Gastrocnemius medialis (tissue), 4 donors: ENCODE data around the gene ZFYVE28. TPM values are rescaled to one million over a fixed set of nuclear protein-coding genes. Genes with fewer than 3 reads are reported as not detected.

Experiments used
- ATAC-seq, 2 donors: fragments of 150-250 bp; one replicate each; pipeline ENCODE4 v1.9.1; 2016
- DNase-seq, 2 donors: peaks; one replicate each; pipeline ENCODE4 v3.0.0-alpha.2; 2019
- H3K27ac ChIP-seq, 4 donors: fragments of 200-600 bp; sonication (generic); 1 replicate in 1 of 4; 2 replicates in 3 of 4; pipeline ENCODE4 v1.5.1; 2016 to 2018; ENCODE audit warnings: mild to moderate bottlenecking in 2 of 4, moderate library complexity in 1 of 4
- H3K27me3 ChIP-seq, 3 donors: fragments of 200-600 bp; sonication (generic) in 2 of 3; 1 replicate in 1 of 3; 2 replicates in 2 of 3; pipeline versions ENCODE4 v1.5.1 to v1.6.0; 2016 to 2019; ENCODE audit warnings: mild to moderate bottlenecking in 1 of 3, moderate library complexity in 1 of 3
- H3K36me3 ChIP-seq, 2 donors: fragments of 200-600 bp; sonication (generic) in 1 of 2; one replicate each; pipeline ENCODE4 v1.5.1; 2017 to 2018
- H3K4me1 ChIP-seq, 2 donors: fragments of 200-600 bp; sonication (generic) in 1 of 2; one replicate each; pipeline ENCODE4 v1.5.1; 2016 to 2017; ENCODE audit warnings: mild to moderate bottlenecking in 2 of 2
- H3K4me3 ChIP-seq, 4 donors: fragments of 200-600 bp; sonication (generic) in 3 of 4; 1 replicate in 1 of 4; 2 replicates in 3 of 4; pipeline ENCODE4 v1.5.1; 2016 to 2019; ENCODE audit warnings: mild to moderate bottlenecking in 2 of 4
- H3K9me3 ChIP-seq, 3 donors: fragments of 200-600 bp; sonication (generic) in 2 of 3; 1 replicate in 1 of 3; 2 replicates in 2 of 3; pipeline ENCODE4 v1.5.1; 2016 to 2019
- POLR2A ChIP-seq, 2 donors: fragments of 450-650 bp; IDR thresholded peaks; one replicate each; pipeline ENCODE4 v1.6.1; 2017; ENCODE audit warnings: antibody characterized with exemption in 2 of 2, mild to moderate bottlenecking in 2 of 2, moderate library complexity in 2 of 2
- in situ Hi-C, 4 donors: fragments of 200-750 bp; cut with MboI; loops; one replicate each; pipeline versions ENCODE4 v1.15.0 to v1.8.0; 2017; ENCODE audit warnings: low sequenced_read_pairs in 4 of 4
- intact Hi-C: fragments of 100-400 bp; cut with DNase I; formaldehyde crosslinking; loops from one replicate; pipeline ENCODE4 v1.15.1; 2023; ENCODE audit warnings: low total_unique reads
- total RNA-seq, 4 donors: library from RNA; depleted of rRNA; stranded (reverse); fragments of >200 nt; gene quantifications; one replicate each; pipeline versions ENCODE4 v1.1.0 to v1.2.3, GENCODE V29; 2016
- TF ChIP-seq, protein P1 (sequence below), 5 experiments: fragments of 450-650 bp in 3 of 5; fragments of 200-600 bp in 2 of 5; sonication (generic) in 2 of 5; IDR thresholded peaks in 4 of 5; conservative IDR thresholded peaks in 1 of 5; 1 replicate in 4 of 5; 2 replicates in 1 of 5; pipeline ENCODE4 v1.5.1; 2016 to 2019; ENCODE audit warnings: antibody characterized with exemption in 5 of 5, mild to moderate bottlenecking in 3 of 5, moderate library complexity in 3 of 5

The ZFYVE28 gene
- total RNA-seq, 4 donors from 2014 or later: 1.8 to 6.0 (median 3.4) TPM

GRCh38 chr4:2377241-2377640 is 41.2 kb downstream of the ZFYVE28 start:
- in situ Hi-C loops: no loop called here
- intact Hi-C loops: no loop called here
- DNase-seq (no peak), ATAC-seq (no peak)
- Histone ChIP-seq H3K27ac (no peak overlapping the region), H3K27me3 (no peaks in the 10 kb centered on the region), H3K9me3 (no peaks in the 10 kb centered on the region), H3K4me3 (no peak overlapping the region), H3K4me1 (no peaks in the 10 kb centered on the region), H3K36me3 (no peaks in the 10 kb centered on the region)
- no peak for TF ChIP-seq POLR2A (IDR thresholded peaks at IDR 0.05)

GRCh38 chr4:2375427-2375826 is 43.0 kb downstream of the ZFYVE28 start:
- no peaks in the 10 kb centered on the region for H3K36me3 ChIP-seq
- in situ Hi-C loops (no loop called here), intact Hi-C loops (no loop called here)

DNA sequence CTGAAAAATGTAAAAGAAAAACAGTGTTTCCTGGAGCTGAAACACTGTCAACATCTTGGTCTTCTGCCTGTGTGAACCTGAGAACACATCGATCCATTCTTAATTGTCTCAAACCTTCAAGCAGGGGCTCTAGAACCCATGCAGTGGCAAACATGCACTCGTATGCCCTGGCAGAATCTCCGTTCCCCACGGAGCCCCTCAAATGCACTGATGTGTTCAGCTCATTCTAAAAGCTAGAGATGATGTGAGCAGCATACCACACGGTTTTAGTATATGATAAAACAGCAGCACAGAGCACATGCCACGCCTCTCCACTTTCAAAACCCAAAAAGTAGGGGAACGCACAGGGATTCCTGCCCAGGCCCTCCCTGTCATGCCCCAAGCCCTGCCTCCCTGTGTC is 44.9 kb downstream of the ZFYVE28 start:
- H3K27ac ChIP-seq: no peak overlapping the region
- no peaks in the 10 kb centered on the region for H3K36me3 ChIP-seq
- in situ Hi-C loops: no loop called here
- no peaks in the 10 kb centered on the region for H3K4me1 ChIP-seq
- no peaks in the 10 kb centered on the region for H3K9me3 ChIP-seq
- H3K4me3 ChIP-seq: no peak overlapping the region
- DNase-seq: no peak
- no peak for ATAC-seq
- intact Hi-C loops: no loop called here
- no peaks in the 10 kb centered on the region for H3K27me3 ChIP-seq
- TF ChIP-seq, protein P1, sequence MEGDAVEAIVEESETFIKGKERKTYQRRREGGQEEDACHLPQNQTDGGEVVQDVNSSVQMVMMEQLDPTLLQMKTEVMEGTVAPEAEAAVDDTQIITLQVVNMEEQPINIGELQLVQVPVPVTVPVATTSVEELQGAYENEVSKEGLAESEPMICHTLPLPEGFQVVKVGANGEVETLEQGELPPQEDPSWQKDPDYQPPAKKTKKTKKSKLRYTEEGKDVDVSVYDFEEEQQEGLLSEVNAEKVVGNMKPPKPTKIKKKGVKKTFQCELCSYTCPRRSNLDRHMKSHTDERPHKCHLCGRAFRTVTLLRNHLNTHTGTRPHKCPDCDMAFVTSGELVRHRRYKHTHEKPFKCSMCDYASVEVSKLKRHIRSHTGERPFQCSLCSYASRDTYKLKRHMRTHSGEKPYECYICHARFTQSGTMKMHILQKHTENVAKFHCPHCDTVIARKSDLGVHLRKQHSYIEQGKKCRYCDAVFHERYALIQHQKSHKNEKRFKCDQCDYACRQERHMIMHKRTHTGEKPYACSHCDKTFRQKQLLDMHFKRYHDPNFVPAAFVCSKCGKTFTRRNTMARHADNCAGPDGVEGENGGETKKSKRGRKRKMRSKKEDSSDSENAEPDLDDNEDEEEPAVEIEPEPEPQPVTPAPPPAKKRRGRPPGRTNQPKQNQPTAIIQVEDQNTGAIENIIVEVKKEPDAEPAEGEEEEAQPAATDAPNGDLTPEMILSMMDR (IDR thresholded peaks at IDR 0.05 in 4 of 5, conservative IDR thresholded peaks at IDR 0.05 in 1 of 5): no peak
- TF ChIP-seq POLR2A (IDR thresholded peaks at IDR 0.05): no peak

More at GRCh38 chr4:2375427-2375826, 43.0 kb downstream of the ZFYVE28 start:
- no peaks in the 10 kb centered on the region for H3K9me3 ChIP-seq
- ATAC-seq: no peak
- no peak for DNase-seq
- H3K27ac ChIP-seq: no peak overlapping the region
- no peaks in the 10 kb centered on the region for H3K27me3 ChIP-seq
- H3K4me1 ChIP-seq: no peaks in the 10 kb centered on the region
- TF ChIP-seq, protein P1 (IDR thresholded peaks at IDR 0.05 in 4 of 5, conservative IDR thresholded peaks at IDR 0.05 in 1 of 5): no peak
- no peak for TF ChIP-seq POLR2A (IDR thresholded peaks at IDR 0.05)
- no peak overlapping the region for H3K4me3 ChIP-seq

- in situ Hi-C loops: no loop called here
- DNase-seq: no peak
- H3K27ac ChIP-seq: no peak overlapping the region
- no peaks in the 10 kb centered on the region for H3K36me3 ChIP-seq
- H3K4me3 ChIP-seq: no peak overlapping the region
- no peaks in the 10 kb centered on the region for H3K4me1 ChIP-seq
- no peak for TF ChIP-seq POLR2A (IDR thresholded peaks at IDR 0.05)
- TF ChIP-seq, protein P1 (IDR thresholded peaks at IDR 0.05 in 4 of 5, conservative IDR thresholded peaks at IDR 0.05 in 1 of 5): no peak
- intact Hi-C loops: no loop called here
- ATAC-seq: no peak
- no peaks in the 10 kb centered on the region for H3K27me3 ChIP-seq
- H3K9me3 ChIP-seq: no peaks in the 10 kb centered on the region
Measured at GRCh38 chr4:2372488-2373030, 45.9 kb downstream of the ZFYVE28 start.

DNA sequence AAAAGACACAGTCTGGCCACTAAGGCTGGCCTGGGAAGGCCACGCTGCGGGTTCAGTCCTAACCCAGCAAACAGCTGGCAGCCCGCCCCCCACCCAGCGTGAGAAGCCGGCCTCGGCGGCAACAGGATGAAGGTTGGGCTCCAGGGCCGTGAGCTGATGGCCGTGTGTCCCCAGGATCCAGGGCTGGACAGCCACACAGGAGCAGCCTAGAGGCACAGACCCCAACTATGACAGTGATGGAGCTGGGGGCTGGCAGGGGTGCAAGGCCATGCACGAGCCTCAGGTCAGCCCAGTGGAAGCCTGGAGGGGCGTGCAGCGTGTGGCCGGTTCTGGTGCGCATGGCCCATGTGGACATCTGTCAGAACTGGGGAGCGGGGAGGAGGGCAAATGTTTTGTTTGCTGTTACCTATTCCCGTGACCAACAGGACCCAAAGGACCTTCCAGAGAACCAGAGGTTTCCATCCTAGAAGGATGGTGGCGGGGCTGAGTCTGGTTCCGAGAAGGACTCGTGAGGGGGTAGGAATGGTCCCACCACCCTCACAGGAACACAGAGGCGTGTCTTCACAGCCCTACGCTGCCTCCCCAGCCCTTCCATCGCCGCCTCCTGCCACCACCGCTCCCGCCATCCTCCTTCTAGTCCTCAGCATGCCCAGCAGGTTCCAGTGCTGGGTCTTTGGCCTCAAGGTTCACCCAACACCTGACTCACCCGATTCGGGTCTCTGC is 46.5 kb downstream of the ZFYVE28 start:
- H3K4me3 ChIP-seq: no peak overlapping the region
- no peaks in the 10 kb centered on the region for H3K27me3 ChIP-seq
- H3K9me3 ChIP-seq: no peaks in the 10 kb centered on the region
- ATAC-seq: no peak
- in situ Hi-C loops: no loop called here
- H3K36me3 ChIP-seq: no peaks in the 10 kb centered on the region
- no peak for DNase-seq
- intact Hi-C loops: no loop called here
- no peak for TF ChIP-seq POLR2A (IDR thresholded peaks at IDR 0.05)
- TF ChIP-seq, protein P1 (IDR thresholded peaks at IDR 0.05 in 4 of 5, conservative IDR thresholded peaks at IDR 0.05 in 1 of 5): no peak
- no peak overlapping the region for H3K27ac ChIP-seq
- H3K4me1 ChIP-seq: no peaks in the 10 kb centered on the region
